ENCODE results near the gene KCNQ5.

Gene KCNQ5

DNA sequence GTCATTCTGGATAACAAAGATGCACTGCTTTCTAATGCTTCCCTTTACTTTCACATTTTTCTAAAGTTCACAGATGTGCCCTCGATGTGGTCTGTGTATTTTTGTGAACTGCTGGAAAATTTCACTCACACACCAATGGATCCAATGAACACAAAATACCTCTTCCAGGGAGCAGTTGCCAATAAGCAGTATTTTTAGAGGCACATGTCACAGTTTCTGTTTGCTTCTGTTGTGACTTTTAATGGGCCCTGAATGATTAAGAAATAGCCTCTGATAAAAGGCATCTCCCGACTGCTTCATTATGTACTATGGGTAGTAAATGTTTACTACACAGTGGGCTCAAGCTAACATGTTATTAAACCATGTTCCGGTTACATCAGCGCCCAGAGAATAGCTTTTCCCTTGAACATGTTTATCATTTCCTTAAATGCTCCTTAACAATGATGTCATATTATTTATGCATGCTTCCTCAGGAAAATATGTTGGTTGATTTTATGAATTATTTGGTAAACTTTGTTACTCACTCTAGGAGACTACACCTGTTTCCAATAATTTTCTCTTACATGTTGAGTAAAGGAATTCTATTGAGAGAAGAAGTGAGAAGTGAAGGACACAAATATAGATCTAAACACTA, 188.0 kb downstream of the KCNQ5 start:
- FAIRE-seq (no peak), DNase-seq (ENCODE audit: insufficient read length, low spot score) (no peak)
- no peak for TF ChIP-seq CTCF (IDR thresholded peaks at IDR 0.05; ENCODE audit: insufficient read depth, missing control alignments)

DNA sequence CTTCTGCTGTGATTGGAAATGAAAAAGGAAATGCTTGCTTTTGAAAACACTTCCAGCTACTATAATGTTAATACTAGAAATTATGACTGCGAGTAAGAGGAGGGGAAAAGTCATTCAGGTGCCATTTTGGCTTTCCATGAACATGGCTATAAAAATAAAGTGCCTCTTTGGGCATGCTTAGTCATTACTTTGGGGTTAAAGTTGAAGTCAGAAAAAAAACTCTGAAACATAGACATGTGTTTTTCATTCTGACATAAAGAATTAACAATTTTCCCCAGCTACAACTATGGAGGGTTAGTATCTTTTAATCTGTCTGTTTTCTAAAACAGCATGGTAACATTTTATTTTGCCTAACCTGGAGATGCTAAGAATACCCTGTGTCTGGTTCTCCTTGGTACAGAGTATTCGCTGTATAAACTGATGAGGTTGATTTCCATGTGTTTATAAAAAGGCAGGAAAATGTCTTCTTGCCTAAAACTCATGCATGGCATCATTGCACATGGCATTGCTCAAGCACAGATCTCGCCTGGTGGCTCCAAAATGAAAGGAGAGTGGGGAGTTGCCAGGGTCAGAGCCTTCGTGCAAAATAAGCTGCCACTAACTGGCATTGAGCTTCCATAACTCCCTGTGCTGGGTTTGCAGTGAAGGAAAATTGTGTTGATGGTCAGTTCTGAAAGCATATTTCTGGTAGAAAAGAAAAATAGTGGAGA, 188.9 kb downstream of the KCNQ5 start:
- TF ChIP-seq CTCF (IDR thresholded peaks at IDR 0.05; ENCODE audit: insufficient read depth, missing control alignments) = no peak
- DNase-seq (ENCODE audit: insufficient read length, low spot score) = no peak
- FAIRE-seq = no peak

- FAIRE-seq = no peak
- no peak for DNase-seq (ENCODE audit: insufficient read length, low spot score)
Measured at GRCh38 chr6:72811971-72812421, 190.1 kb downstream of the KCNQ5 start.

DNA sequence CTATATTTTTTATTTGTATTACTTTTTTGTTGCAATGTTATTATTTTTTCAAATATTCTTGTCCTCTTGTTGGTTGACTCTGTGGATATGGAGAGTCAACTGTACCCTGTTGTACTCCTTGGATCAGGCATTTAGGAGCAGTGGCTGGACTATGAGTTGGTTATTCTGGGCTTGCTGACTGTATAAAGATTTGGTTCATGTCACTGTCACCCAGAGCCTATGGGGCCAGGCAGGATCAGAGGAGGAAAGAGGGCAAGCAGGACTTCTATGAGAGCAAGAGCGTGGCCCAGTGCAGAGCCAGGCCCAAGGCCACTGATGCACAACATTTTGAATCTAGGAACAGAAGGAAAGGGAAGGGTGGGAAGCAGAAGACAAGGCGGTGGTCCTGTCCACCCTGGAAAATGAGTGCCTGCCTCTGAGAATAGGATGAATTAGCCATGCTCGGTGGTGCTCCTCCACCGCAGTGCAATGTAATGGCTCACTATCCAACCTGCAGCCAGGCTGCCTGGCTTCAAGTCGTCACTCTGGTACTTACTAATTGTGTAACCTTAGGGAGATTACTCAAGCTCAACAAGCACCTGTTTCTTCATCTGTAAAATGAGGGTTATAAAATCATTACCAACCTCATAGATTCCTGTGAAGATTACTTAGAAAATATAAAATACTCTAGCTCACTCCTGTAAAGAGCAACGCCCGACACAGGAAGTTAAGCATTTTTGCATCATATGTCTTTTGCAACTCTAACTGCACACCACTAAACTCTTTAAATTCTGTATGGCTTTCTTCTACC, 192.1 kb downstream of the KCNQ5 start:
- no peak for TF ChIP-seq CTCF (IDR thresholded peaks at IDR 0.05; ENCODE audit: insufficient read depth, missing control alignments)
- FAIRE-seq (no peak), DNase-seq (ENCODE audit: insufficient read length, low spot score) (no peak)

More at GRCh38 chr6:72811971-72812421, 190.1 kb downstream of the KCNQ5 start:
- no peak for TF ChIP-seq CTCF (IDR thresholded peaks at IDR 0.05; ENCODE audit: insufficient read depth, missing control alignments)

GRCh38 chr6:72816022-72816421, 194.2 kb downstream of the KCNQ5 start:
- no peak for TF ChIP-seq CTCF (IDR thresholded peaks at IDR 0.05; ENCODE audit: insufficient read depth, missing control alignments)
- no peak for FAIRE-seq
- no peak for DNase-seq (ENCODE audit: insufficient read length, low spot score)

DNA sequence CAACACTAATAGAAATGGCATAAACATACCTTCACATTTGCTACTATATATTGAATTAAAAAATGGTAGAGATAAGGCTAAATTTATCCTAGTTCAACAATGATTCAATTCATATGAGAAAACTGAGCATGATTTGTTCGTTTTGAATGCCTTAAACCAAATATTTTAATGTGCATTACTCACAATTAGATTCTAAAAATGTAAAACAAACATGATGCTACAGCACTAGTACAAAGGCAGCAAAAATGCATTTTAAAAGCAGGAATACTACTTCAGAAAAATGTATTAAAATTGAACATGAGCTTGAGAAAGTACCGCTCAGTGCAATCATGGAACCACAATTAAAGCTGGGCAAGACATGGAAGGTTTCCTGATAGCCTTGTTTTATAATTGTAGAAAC, 195.3 kb downstream of the KCNQ5 start:
- no peak for FAIRE-seq
- no peak for TF ChIP-seq CTCF (IDR thresholded peaks at IDR 0.05; ENCODE audit: insufficient read depth, missing control alignments)
- DNase-seq (ENCODE audit: insufficient read length, low spot score) = no peak

All from D721Med (cell line).